CMK (cell line): ENCODE measurements around the gene TSR3.

Source experiments
- DNase-seq: peaks from one replicate; pipeline ENCODE4 v3.0.0-alpha.2; 2010; ENCODE audit warnings: low read depth

The TSR3 gene

GRCh38 chr16:1351215-1351581 is 480 bp downstream of the TSR3 start:
- no peak for DNase-seq

GRCh38 chr16:1350691-1351090 is 987 bp downstream of the TSR3 start:
- no peak for DNase-seq

GRCh38 chr16:1349951-1350350 is 1.7 kb downstream of the TSR3 start:
- no peak for DNase-seq

GRCh38 chr16:1349351-1349750 is 2.3 kb downstream of the TSR3 start:
- no peak for DNase-seq

- no peak for DNase-seq
These were observed 2.8 kb downstream of the TSR3 start for GRCh38 chr16:1348926-1349325.

GRCh38 chr16:1348441-1348840 is 3.2 kb downstream of the TSR3 start:
- no peak for DNase-seq

GRCh38 chr16:1347962-1348361 is 3.7 kb downstream of the TSR3 start:
- no peak for DNase-seq

- no peak for DNase-seq
These were observed 4.3 kb downstream of the TSR3 start for GRCh38 chr16:1347286-1347855.

- DNase-seq = no peak
These were observed 5.0 kb downstream of the TSR3 start for GRCh38 chr16:1346422-1347285.

- DNase-seq = no peak
These were observed 5.8 kb downstream of the TSR3 start for GRCh38 chr16:1345651-1346421.

GRCh38 chr16:1345087-1345486 is 6.6 kb downstream of the TSR3 start:
- no peak for DNase-seq

GRCh38 chr16:1344499-1344898 is 7.2 kb downstream of the TSR3 start:
- no peak for DNase-seq

GRCh38 chr16:1343428-1344242 is 8.0 kb downstream of the TSR3 start:
- no peak for DNase-seq

GRCh38 chr16:1342526-1343427 is 8.9 kb downstream of the TSR3 start:
- DNase-seq = peak; percentile 91

GRCh38 chr16:1341495-1342420 is 9.9 kb downstream of the TSR3 start:
- no peak for DNase-seq

GRCh38 chr16:1340730-1341494 is 10.8 kb downstream of the TSR3 start:
- no peak for DNase-seq

- DNase-seq = no peak
These were observed 12.6 kb downstream of the TSR3 start for GRCh38 chr16:1338855-1339675.

- no peak for DNase-seq
These were observed 13.5 kb downstream of the TSR3 start for GRCh38 chr16:1338119-1338730.
